Progenitor cell of endocrine pancreas (in vitro differentiated cells): ENCODE results near the gene MNDA. TPM values are rescaled to one million over a fixed set of nuclear protein-coding genes. Genes with fewer than 3 reads are reported as not detected.
"Not testable (repeated sequence)": the region's sequence is repeated elsewhere in the genome, so short reads cannot be mapped to it uniquely, and the experiment has no call there.

Experiments
- DNase-seq: peaks from one replicate; pipeline ENCODE4 v3.0.0; 2021; ENCODE audit warnings: low spot score; ENCODE audit not compliant: unreplicated experiment
- H3K27ac Mint-ChIP-seq: 2 replicates; pipeline ENCODE4 v1.8.0; 2021; ENCODE audit warnings: mild to moderate bottlenecking, moderate library complexity, mixed read lengths
- H3K27me3 Mint-ChIP-seq: 2 replicates; pipeline ENCODE4 v1.8.0; 2021; ENCODE audit warnings: mixed read lengths
- H3K36me3 Mint-ChIP-seq: 2 replicates; pipeline ENCODE4 v1.8.0; 2022; ENCODE audit warnings: mixed read lengths; ENCODE audit not compliant: insufficient read depth
- H3K4me1 Mint-ChIP-seq: 2 replicates; pipeline ENCODE4 v1.8.0; 2021; ENCODE audit warnings: low read depth, mixed read lengths
- H3K4me3 Mint-ChIP-seq: 2 replicates; pipeline ENCODE4 v1.8.0; 2021; ENCODE audit warnings: low read depth, mild to moderate bottlenecking, moderate library complexity, mixed read lengths
- H3K9me3 Mint-ChIP-seq: 2 replicates; pipeline ENCODE4 v1.8.0; 2021; ENCODE audit warnings: low read depth, mixed read lengths
- total RNA-seq: library from RNA; stranded (reverse); gene quantifications from 2 replicates; pipeline ENCODE4 v1.2.1, GENCODE V29; 2021
- TF ChIP-seq, protein P1 (sequence below): fragments of 200-600 bp; sonication (generic); IDR thresholded peaks from one replicate; pipeline ENCODE4 v1.5.0; 2021; ENCODE audit warnings: antibody characterized with exemption, mild to moderate bottlenecking; ENCODE audit not compliant: unreplicated experiment

Gene MNDA
- total RNA-seq, 1 donor from 2014 or later = not detected

- H3K9me3 Mint-ChIP-seq = no peaks in the 10 kb centered on the region
- H3K4me3 Mint-ChIP-seq = no peak overlapping the region
- no peak overlapping the region for H3K27ac Mint-ChIP-seq
- no peak for DNase-seq
- no peaks in the 10 kb centered on the region for H3K27me3 Mint-ChIP-seq
- TF ChIP-seq, protein P1, sequence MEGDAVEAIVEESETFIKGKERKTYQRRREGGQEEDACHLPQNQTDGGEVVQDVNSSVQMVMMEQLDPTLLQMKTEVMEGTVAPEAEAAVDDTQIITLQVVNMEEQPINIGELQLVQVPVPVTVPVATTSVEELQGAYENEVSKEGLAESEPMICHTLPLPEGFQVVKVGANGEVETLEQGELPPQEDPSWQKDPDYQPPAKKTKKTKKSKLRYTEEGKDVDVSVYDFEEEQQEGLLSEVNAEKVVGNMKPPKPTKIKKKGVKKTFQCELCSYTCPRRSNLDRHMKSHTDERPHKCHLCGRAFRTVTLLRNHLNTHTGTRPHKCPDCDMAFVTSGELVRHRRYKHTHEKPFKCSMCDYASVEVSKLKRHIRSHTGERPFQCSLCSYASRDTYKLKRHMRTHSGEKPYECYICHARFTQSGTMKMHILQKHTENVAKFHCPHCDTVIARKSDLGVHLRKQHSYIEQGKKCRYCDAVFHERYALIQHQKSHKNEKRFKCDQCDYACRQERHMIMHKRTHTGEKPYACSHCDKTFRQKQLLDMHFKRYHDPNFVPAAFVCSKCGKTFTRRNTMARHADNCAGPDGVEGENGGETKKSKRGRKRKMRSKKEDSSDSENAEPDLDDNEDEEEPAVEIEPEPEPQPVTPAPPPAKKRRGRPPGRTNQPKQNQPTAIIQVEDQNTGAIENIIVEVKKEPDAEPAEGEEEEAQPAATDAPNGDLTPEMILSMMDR = no peak
- no peaks in the 10 kb centered on the region for H3K36me3 Mint-ChIP-seq
- H3K4me1 Mint-ChIP-seq = no peaks in the 10 kb centered on the region
Measured at GRCh38 chr1:158836038-158836437, 4.9 kb downstream of the MNDA start.

- Mint-ChIP-seq H3K4me3 (no peak overlapping the region), H3K36me3 (no peaks in the 10 kb centered on the region), H3K4me1 (no peaks in the 10 kb centered on the region), H3K27ac (no peak overlapping the region), H3K9me3 (no peaks in the 10 kb centered on the region), H3K27me3 (no peaks in the 10 kb centered on the region)
- no peak for DNase-seq
- TF ChIP-seq, protein P1 = no peak
Measured at GRCh38 chr1:158838660-158839059, 7.5 kb downstream of the MNDA start.

DNA sequence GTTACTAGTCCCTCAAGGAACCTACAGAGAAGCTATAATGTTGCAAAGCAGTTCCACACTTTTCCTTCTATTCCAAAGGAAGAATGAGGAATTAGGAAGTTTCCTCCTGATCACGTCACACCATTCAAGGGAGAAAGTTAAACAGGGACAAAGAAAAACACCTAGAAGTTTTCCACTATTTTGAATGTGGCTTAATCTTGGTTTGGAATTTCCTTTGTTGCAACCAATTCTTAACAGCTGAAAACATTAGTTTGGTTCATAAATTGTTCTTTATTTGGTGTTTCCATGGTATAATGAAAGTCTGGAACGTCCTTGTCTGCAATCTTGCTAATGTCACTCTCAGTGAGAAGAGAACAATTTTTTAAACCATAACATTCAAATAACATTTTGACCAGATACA lies 8.4 kb downstream of the MNDA start:
- TF ChIP-seq, protein P1 = no peak
- Mint-ChIP-seq H3K27me3 (no peaks in the 10 kb centered on the region), H3K27ac (no peak overlapping the region), H3K36me3 (no peaks in the 10 kb centered on the region), H3K4me1 (no peaks in the 10 kb centered on the region), H3K4me3 (no peak overlapping the region), H3K9me3 (no peaks in the 10 kb centered on the region)
- no peak for DNase-seq

- no peak overlapping the region for H3K4me3 Mint-ChIP-seq
- no peaks in the 10 kb centered on the region for H3K9me3 Mint-ChIP-seq
- H3K4me1 Mint-ChIP-seq = no peaks in the 10 kb centered on the region
Measured at GRCh38 chr1:158840236-158840635, 9.1 kb downstream of the MNDA start.

DNA sequence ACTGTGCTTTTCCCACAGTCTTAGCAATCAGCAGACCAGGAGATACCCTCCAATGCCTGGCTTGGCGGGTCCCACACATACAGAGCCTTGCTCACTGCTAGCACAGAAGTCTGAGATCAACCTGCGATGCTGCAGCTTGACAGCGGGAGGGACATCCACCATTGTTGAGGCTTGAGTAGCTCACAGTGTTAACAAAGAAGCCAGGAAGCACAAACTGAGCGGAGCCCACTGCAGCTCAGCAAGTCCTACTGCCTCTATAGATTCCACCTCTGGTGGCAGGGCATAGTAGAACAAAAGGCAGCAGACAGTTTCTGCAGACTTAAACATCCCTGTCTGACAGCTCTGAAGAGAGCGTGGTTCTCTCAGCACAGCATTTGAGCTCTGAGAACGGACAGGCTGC lies 33.4 kb downstream of the MNDA start:
- Mint-ChIP-seq H3K4me3 (no peak overlapping the region), H3K4me1 (no peaks in the 10 kb centered on the region), H3K27me3 (no peaks in the 10 kb centered on the region), H3K9me3 (peaks cover 12% of the 10 kb centered on the region), H3K36me3 (no peaks in the 10 kb centered on the region), H3K27ac (no peak overlapping the region)
- no peak for DNase-seq
- TF ChIP-seq, protein P1 = no peak

More at GRCh38 chr1:158840236-158840635, 9.1 kb downstream of the MNDA start:
- Mint-ChIP-seq H3K36me3 (no peaks in the 10 kb centered on the region), H3K27me3 (no peaks in the 10 kb centered on the region), H3K27ac (no peak overlapping the region)
- TF ChIP-seq, protein P1 = no peak
- no peak for DNase-seq

DNA sequence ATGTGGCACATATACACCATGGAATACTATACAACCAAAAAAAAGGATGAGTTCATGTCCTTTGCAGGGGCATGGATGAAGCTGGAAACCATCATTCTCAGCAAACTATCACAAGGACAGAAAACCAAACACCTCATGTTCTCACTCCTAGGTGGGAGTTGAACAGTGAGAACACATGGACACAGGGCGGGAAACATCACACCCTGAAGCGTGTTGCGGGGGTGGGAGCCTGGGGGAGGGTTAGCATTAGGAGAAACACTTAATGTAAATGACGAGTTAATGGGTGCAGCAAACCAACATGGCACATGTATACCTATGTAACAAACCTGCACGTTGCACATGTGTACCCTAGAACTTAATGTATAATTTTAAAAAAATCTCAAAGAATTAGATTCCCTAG lies 39.3 kb downstream of the MNDA start:
- not testable (repeated sequence) for H3K4me1 Mint-ChIP-seq, H3K36me3 Mint-ChIP-seq, H3K4me3 Mint-ChIP-seq, H3K27me3 Mint-ChIP-seq, H3K27ac Mint-ChIP-seq, DNase-seq
- H3K9me3 Mint-ChIP-seq = peaks cover 11% of the 10 kb centered on the region
